Natural killer cell treated with Interleukin-12 subunit alpha and Interleukin-12 subunit beta and Interleukin-15 and Interleukin-18, amount 100 ng/mL, for 72 hours (primary cell): ENCODE data around the gene ZNF462. TPM values are rescaled to one million over a fixed set of nuclear protein-coding genes. Genes with fewer than 3 reads are reported as not detected.

ENCODE experiments used
- ATAC-seq, 2 donors: fragments of 150-1000 bp; cut with Tn5 transposase in 1 of 2; sonication (Bioruptor Pico), chemical (Tn5 transposase) in 1 of 2; 2 replicates each; pipeline ENCODE4 v1.10.0; 2021
- DNase-seq: peaks from one replicate; pipeline ENCODE4 v3.0.0; 2022; ENCODE audit warnings: low spot score
- H3K27ac Mint-ChIP-seq, 2 donors: 1 replicate in 1 of 2; 2 replicates in 1 of 2; pipeline ENCODE4 v1.8.0; 2022; ENCODE audit warnings: mixed read lengths in 2 of 2, mild to moderate bottlenecking in 1 of 2, moderate library complexity in 1 of 2
- H3K27me3 Mint-ChIP-seq, 2 donors: 1 replicate in 1 of 2; 2 replicates in 1 of 2; pipeline ENCODE4 v1.8.0; 2022; ENCODE audit warnings: mixed read lengths in 2 of 2
- H3K36me3 Mint-ChIP-seq: one replicate; pipeline ENCODE4 v1.8.0; 2022; ENCODE audit warnings: mixed read lengths
- H3K4me1 Mint-ChIP-seq, 2 donors: 1 replicate in 1 of 2; 2 replicates in 1 of 2; pipeline ENCODE4 v1.8.0; 2022; ENCODE audit warnings: low read depth in 2 of 2, mixed read lengths in 2 of 2, mild to moderate bottlenecking in 1 of 2
- H3K4me3 Mint-ChIP-seq: one replicate; pipeline ENCODE4 v1.8.0; 2022; ENCODE audit warnings: mixed read lengths
- H3K9me3 Mint-ChIP-seq: 2 replicates; pipeline ENCODE4 v1.8.0; 2022; ENCODE audit warnings: mixed read lengths
- total RNA-seq, 2 donors: library from RNA; stranded (reverse); gene quantifications; one replicate each; pipeline ENCODE4 v1.2.3, GENCODE V29; 2022

ZNF462 gene
- total RNA-seq = under 1 TPM in 1 of 2 donors, not detected in 1; 0.31 TPM

GRCh38 chr9:106862821-106863720 is at the start of gene ZNF462:
ZNF462 (plus strand) TSS chr9:106863166; CDS start chr9:106923384, 60,218 bp downstream.
- Mint-ChIP-seq H3K4me1 (peaks cover 26 to 42% of the 10 kb centered on the region in 2 donors), H3K4me3 (peak within 1 kb of the TSS; percentile 77), H3K27ac (peak within 1 kb of the TSS in 1 of 2 donors; percentile 28), H3K9me3 (no peaks in the 10 kb centered on the region), H3K27me3 (peaks cover 54 to 84% of the 10 kb centered on the region in 2 donors), H3K36me3 (peaks cover 19% of the 10 kb centered on the region)
- ATAC-seq = peak in 1 of 2 donors; percentile 57
- DNase-seq = no peak

GRCh38 chr9:106816524-106816923 is 46.4 kb upstream of the ZNF462 start:
- no peaks in the 10 kb centered on the region for H3K4me1 Mint-ChIP-seq
- no peak for DNase-seq
- peaks cover 0 to 4% of the 10 kb centered on the region in 2 donors for H3K27me3 Mint-ChIP-seq
- H3K9me3 Mint-ChIP-seq = peaks cover 15% of the 10 kb centered on the region
- H3K27ac Mint-ChIP-seq = no peak overlapping the region
- H3K36me3 Mint-ChIP-seq = no peaks in the 10 kb centered on the region
- no peak for ATAC-seq
- H3K4me3 Mint-ChIP-seq = no peak overlapping the region

DNA sequence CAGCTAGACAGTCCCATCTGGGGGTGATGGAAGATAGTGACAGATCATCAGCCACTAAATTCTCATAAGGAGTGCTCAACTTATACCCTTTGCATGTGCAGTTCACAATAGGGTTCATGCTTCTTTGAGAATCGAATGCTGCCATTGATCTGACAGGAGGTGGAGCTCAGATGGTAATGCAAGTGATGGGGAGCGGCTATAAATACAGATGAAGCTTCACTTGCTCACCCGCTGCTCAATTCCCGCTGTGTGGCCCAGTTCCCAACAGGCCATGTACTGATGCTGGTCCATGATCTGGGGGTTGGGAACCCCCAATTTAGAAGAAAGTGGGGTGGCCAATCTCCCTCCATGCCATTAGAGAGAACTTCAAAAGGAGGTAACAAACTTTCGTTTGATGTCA is 44.9 kb upstream of the ZNF462 start:
- H3K27me3 Mint-ChIP-seq = peaks cover 0 to 5% of the 10 kb centered on the region in 2 donors
- H3K36me3 Mint-ChIP-seq = no peaks in the 10 kb centered on the region
- no peaks in the 10 kb centered on the region for H3K4me1 Mint-ChIP-seq
- no peak for DNase-seq
- peaks cover 10% of the 10 kb centered on the region for H3K9me3 Mint-ChIP-seq
- no peak for ATAC-seq
- no peak overlapping the region for H3K4me3 Mint-ChIP-seq
- no peak overlapping the region for H3K27ac Mint-ChIP-seq

- H3K4me3 Mint-ChIP-seq = no peak overlapping the region
- DNase-seq (no peak), ATAC-seq (no peak)
- H3K36me3 Mint-ChIP-seq = no peaks in the 10 kb centered on the region
- peaks cover 0 to 5% of the 10 kb centered on the region in 2 donors for H3K27me3 Mint-ChIP-seq
- peaks cover 2% of the 10 kb centered on the region for H3K9me3 Mint-ChIP-seq
- H3K27ac Mint-ChIP-seq = no peak overlapping the region
- H3K4me1 Mint-ChIP-seq = no peaks in the 10 kb centered on the region
These were observed 42.1 kb upstream of the ZNF462 start for GRCh38 chr9:106820866-106821265.

DNA sequence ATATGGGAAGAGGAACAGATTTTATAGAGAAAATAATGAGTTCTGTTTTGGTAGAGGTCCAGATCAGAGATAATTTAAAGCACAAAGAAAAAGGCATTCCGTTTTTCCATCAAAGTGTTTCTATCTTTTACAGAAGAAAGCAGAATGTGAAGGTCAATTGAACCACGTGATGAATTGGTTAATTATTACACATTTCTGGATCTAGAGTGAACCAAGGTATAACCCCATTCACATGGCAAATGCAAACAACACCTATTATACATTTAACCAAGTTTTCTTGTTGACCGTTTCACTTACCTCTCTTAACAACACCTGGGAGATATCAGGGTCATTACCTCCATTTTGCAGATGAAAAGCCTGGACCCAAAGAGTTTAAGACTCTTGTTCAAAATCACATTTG is 34.9 kb upstream of the ZNF462 start:
- Mint-ChIP-seq H3K27ac (no peak overlapping the region), H3K36me3 (peaks cover 2% of the 10 kb centered on the region), H3K27me3 (peaks cover 0 to 6% of the 10 kb centered on the region in 2 donors), H3K4me3 (no peak overlapping the region), H3K9me3 (peaks cover 3% of the 10 kb centered on the region), H3K4me1 (no peaks in the 10 kb centered on the region)
- DNase-seq = no peak
- ATAC-seq = no peak

GRCh38 chr9:106828965-106829364 is 34.0 kb upstream of the ZNF462 start:
- Mint-ChIP-seq H3K4me3 (no peak overlapping the region), H3K36me3 (peaks cover 6% of the 10 kb centered on the region), H3K9me3 (peaks cover 9% of the 10 kb centered on the region), H3K27me3 (peaks cover 0 to 8% of the 10 kb centered on the region in 2 donors), H3K27ac (no peak overlapping the region), H3K4me1 (no peaks in the 10 kb centered on the region)
- DNase-seq (no peak), ATAC-seq (no peak)

DNA sequence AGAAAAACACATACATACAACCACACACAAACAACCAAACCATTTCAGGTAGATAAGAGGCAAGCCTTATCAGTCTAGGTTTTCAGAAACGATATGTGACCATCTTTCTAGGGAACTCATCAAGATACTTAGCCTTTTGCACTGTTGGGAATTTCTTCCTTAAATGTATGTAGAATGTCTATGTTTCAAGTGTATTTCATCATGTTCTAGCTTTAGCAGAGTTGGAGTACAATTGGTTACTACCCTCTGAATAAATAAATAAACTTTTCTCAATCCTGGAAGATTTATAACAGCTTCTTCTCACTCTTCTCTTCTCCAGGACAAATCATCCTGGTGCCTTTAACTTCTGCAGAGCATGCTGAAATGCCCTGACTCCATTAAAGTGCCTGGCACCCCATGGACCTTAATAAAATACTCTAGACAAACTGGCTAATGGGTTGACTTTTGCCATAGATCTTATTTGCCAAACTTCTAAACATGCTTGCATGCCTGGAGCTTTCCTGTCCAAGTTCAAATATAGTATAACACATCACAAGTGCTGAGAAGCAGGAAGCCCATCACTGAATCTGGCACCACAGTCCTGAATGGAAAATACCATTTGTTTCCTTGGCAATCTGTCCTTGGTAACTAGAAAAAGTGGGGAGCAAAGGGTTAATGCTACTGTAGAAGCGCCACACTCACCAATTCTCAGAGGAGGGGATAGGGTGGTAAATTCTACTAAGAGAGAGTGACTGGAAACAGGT is 33.1 kb upstream of the ZNF462 start:
- H3K27me3 Mint-ChIP-seq = peaks cover 0 to 10% of the 10 kb centered on the region in 2 donors
- H3K4me1 Mint-ChIP-seq = no peaks in the 10 kb centered on the region
- H3K27ac Mint-ChIP-seq = no peak overlapping the region
- no peak overlapping the region for H3K4me3 Mint-ChIP-seq
- DNase-seq (no peak), ATAC-seq (no peak)
- peaks cover 9% of the 10 kb centered on the region for H3K9me3 Mint-ChIP-seq
- peaks cover 6% of the 10 kb centered on the region for H3K36me3 Mint-ChIP-seq

- Mint-ChIP-seq H3K9me3 (peaks cover 12% of the 10 kb centered on the region), H3K36me3 (peaks cover 6% of the 10 kb centered on the region), H3K27ac (no peak overlapping the region), H3K27me3 (peaks cover 0 to 10% of the 10 kb centered on the region in 2 donors), H3K4me1 (no peaks in the 10 kb centered on the region), H3K4me3 (no peak overlapping the region)
- ATAC-seq = no peak
- DNase-seq = no peak
These were observed 32.3 kb upstream of the ZNF462 start for GRCh38 chr9:106830527-106831150.

DNA sequence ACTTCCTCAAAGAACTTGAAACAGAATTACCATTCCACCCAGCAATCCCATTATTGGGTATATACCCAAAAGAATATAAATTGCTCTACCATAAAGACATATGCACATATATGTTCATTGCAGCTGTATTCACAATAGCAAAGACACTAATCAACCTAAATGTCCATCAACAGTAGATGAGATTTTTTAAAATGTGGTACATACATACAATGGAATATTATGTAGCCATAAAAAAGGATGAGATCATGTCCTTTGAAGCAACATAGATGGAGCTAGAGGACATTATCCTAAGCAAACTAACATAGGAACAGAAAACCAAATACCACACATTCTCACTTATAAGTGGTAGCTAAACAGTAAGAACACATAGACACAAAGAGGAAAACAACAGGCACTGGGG is 28.1 kb upstream of the ZNF462 start:
- no peak for ATAC-seq
- Mint-ChIP-seq H3K27me3 (peaks cover 8 to 18% of the 10 kb centered on the region in 2 donors), H3K27ac (no peak overlapping the region), H3K4me3 (no peak overlapping the region), H3K36me3 (peaks cover 6% of the 10 kb centered on the region), H3K9me3 (peaks cover 14% of the 10 kb centered on the region), H3K4me1 (no peaks in the 10 kb centered on the region)
- no peak for DNase-seq

DNA sequence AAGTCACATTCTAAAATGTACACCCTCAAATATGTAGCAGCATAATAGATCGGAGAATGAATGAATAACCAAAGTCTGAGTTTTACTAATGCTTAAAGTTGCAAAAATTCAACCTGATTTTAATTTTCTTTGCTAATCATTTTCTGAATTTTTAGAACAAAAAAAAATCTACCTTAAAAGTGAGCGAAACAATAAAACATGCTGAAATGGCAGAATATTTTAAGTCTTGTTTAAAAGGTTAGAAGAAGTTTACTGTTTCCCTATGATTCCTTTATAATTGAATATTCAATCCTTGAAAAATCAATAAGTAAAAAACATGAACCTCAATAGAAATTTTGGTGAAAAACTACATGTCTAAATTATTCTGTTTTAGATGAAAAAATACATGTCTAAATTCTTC is 27.1 kb upstream of the ZNF462 start:
- H3K36me3 Mint-ChIP-seq = peaks cover 6% of the 10 kb centered on the region
- H3K4me3 Mint-ChIP-seq = no peak overlapping the region
- H3K27ac Mint-ChIP-seq = no peak overlapping the region
- ATAC-seq = no peak
- H3K4me1 Mint-ChIP-seq = no peaks in the 10 kb centered on the region
- DNase-seq = no peak
- peaks cover 13 to 21% of the 10 kb centered on the region in 2 donors for H3K27me3 Mint-ChIP-seq
- peaks cover 14% of the 10 kb centered on the region for H3K9me3 Mint-ChIP-seq

GRCh38 chr9:106843371-106843770 is 19.6 kb upstream of the ZNF462 start:
- H3K4me3 Mint-ChIP-seq = no peak overlapping the region
- peaks cover 9 to 10% of the 10 kb centered on the region in 2 donors for H3K27me3 Mint-ChIP-seq
- no peak overlapping the region for H3K27ac Mint-ChIP-seq
- no peak for DNase-seq
- H3K9me3 Mint-ChIP-seq = peaks cover 4% of the 10 kb centered on the region
- no peaks in the 10 kb centered on the region for H3K36me3 Mint-ChIP-seq
- no peaks in the 10 kb centered on the region for H3K4me1 Mint-ChIP-seq
- no peak for ATAC-seq

DNA sequence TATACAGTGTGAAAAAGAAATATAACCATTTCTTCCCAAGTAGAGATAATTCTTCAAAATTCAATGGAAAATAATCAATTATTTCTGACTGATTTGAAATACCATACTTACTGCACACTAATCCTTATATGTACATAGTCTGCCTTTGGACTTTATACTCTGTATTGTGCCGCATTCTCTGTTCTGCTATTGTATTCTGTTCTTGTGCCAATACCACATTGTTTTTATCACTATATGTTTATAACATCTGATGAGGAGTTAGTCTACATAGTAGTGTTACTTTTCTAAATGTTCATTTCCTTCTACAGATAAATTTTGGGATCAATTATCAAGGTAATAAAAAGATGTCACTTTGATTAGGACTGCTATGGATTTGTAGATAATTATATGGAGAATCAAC is 16.7 kb upstream of the ZNF462 start:
- no peaks in the 10 kb centered on the region for H3K9me3 Mint-ChIP-seq
- peaks cover 5 to 7% of the 10 kb centered on the region in 2 donors for H3K27me3 Mint-ChIP-seq
- no peak overlapping the region for H3K4me3 Mint-ChIP-seq
- H3K4me1 Mint-ChIP-seq = no peaks in the 10 kb centered on the region
- no peak for ATAC-seq
- H3K27ac Mint-ChIP-seq = no peak overlapping the region
- DNase-seq = no peak
- H3K36me3 Mint-ChIP-seq = no peaks in the 10 kb centered on the region

DNA sequence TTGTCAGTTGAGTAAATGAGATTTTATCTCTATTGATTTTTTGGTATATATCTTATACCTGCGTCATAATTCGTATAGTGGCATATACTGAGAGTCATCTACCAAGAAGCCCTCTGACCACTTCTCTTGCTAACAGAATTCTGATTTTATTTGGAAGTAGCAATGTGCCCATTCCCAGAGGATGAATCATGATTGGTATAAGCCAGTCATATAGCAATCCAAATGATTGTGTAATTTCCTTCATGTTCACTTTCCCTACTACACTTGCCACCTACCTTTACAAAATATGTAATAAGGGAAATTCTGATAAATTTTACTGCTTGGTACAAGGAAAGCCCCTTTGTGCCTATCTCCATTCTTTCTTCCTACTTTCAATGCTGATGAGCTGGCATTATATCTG is 16.1 kb upstream of the ZNF462 start:
- H3K36me3 Mint-ChIP-seq = no peaks in the 10 kb centered on the region
- H3K4me1 Mint-ChIP-seq = no peaks in the 10 kb centered on the region

More for the DNA sequence above, 16.1 kb upstream of the ZNF462 start:
- no peaks in the 10 kb centered on the region for H3K9me3 Mint-ChIP-seq
- H3K4me3 Mint-ChIP-seq = no peak overlapping the region
- H3K27ac Mint-ChIP-seq = no peak overlapping the region
- H3K27me3 Mint-ChIP-seq = peaks cover 5 to 7% of the 10 kb centered on the region in 2 donors
- ATAC-seq (no peak), DNase-seq (no peak)
